NCI-H128 (cell line): ENCODE results near the gene CDH26.
"Not testable (repeated sequence)": the region's sequence is repeated elsewhere in the genome, so short reads cannot be mapped to it uniquely, and the experiment has no call there.

Experiments used
- DNase-seq: peaks from one replicate; lab custom pipeline; 2025; ENCODE audit not compliant: unreplicated experiment; lab: John Stamatoyannopoulos, UW

The CDH26 gene

DNA sequence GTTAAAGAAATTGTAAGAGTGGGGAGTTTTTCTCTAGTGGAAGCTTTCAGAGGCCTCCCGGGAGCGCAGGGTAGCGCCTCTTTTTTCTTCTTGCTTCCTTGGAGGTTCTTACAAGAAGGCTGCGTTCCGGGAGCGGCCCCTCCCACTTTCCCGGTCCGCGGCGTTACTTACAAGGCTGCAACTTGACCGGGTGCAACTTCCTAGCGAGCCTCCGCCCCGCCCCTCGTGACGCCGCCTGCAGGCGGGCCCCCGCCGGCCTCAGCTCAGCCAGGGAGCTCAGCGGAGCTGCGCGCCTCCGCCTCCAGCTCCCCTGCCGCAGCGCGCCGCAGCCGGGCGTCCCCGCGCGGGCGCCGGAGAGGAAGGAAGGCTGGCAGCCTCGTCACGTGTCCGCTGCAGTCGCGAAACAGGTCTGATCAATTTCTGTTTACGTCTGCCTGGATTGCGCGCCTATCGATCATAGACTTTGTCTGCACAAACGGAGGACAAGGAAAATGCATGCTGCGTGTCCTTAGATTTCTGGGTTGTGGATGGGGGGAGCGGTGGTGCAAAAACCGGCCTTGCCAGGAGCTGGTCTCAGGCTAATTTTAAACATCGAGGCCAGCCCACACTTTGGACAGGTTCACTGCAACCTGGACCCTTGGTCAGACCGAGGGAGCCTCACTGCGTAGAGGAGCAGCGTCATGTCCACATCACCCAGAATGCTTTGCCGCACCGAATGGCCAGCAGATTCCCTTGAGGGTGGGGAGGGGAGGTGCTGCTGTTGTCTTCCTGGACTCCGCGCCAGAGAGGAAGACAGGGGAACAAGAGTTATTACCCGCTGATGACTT is 17.9 kb upstream of the CDH26 start, which contains the start of the genes FAM217B and PPP1R3D:
Gene FAM217B (plus strand): TSS at position 261 of the 827 bp plus-strand sequence. CDS start 3,555 bp downstream, outside the sequence.
Gene PPP1R3D (minus strand): TSS at position 177 of the 827 bp plus-strand sequence. CDS start 374 bp downstream, outside the sequence.
- DNase-seq, result peak; percentile 72

DNA sequence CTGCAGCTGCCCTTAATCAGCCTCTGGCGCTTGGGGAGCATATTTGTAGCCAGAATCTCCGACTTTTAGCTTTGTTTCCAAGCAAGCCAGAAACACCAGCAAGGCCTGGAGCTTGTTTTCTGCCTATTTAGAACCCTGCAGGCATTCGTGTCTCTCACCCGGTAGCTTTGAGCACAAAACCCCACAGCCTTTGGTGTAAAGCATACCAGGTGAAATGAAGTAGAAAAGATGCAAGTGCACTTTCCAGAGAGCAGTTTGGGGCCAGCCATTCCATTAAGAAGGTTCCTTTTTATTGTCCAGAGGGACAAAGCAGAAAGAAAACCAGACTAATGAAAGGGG is 17.3 kb upstream of the CDH26 start:
- DNase-seq, result no peak

DNA sequence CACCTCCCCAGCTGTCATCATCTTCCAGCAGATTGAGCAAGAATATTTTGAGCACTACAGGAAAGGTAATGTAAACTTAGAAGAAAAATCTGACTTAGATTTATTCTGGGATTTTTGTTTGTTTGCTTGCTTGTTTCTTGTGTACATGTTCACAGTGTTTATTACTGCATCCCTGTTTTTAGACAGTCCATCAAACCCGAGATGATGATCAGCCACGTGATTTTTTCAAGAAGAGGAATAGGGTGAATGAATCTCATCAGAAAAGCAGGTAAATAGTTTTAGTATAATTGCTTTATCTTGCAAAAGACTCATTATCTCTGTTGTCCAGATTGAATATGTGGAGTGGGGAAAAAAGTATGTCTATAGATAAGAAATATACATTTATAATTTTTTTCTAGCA is 16.0 kb upstream of the CDH26 start:
- no peak for DNase-seq

DNA sequence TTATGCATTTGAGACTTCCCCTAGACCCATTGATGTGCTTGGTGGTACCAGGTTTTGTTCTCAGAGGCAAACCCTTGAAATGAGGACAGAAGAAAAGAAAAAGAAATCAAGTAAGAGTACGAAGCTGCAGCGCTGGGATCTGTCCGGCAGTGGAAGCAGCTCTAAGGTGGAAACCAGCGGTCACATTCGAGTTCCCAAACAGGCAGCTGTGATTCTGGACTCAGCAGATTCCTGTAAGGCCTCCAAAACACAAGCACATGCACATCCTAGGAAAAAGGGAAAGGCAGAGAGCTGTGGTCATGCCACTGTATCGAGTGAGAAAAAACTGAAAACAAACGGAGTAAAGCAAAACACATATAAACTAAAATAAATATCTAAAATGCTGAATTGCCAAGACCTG is 13.5 kb upstream of the CDH26 start:
- no peak for DNase-seq

DNA sequence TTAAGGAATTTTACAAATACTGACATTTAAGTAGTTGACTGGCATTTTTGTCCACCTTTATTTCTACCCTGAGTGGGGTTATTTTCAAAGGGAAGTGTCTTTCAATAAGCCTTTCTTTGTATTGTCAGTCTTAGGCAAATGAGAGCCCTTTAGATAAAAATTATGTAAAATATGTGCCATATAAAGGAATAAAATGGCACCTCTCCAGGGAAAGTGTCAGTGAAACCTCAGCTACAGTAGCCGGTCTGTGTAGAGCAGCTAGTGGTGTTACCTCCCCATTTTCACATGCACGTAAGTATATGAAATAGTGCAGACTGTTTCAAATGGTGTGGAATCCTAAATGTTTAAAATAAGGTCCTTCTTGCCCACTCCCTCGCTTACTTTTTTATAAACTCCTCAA is 13.0 kb upstream of the CDH26 start:
- DNase-seq, result no peak

DNA sequence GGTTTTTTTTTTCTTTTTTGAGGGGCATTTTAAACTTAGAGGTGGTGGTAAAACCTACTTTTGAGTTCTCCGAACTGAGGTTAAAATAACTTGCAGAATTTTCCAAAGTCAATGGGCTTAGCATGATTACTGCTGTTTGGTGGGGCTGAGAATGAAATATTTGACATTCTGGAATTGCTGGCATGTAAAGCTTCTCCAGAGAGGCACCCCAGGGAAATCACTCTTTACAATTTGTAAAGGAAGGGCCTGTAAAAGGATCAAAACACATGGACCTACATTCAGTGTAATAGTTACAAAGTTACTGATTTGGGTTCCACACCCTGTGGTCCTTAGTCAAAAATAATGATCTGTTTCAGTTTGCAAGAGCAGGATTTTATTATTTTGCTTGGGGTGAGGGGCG is 12.5 kb upstream of the CDH26 start:
- no peak for DNase-seq

DNA sequence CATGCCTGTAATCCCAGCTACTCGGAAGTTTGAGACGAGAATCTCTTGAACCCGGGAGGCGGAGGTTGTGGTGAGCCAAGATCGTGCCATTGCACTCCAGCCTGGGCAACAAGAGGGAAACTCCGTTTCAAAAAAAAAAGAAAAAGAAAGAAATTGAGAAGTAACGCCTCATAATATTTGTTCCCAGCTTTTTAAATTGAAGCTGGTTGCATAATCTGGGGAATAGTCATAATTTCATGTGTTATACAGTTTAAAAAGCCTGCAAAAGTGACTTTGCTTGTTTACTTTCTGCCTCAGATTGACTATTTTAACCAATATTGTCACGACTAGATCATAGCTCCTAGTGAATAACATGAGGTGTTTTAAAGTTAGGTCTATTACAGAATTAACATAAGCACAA is 10.8 kb upstream of the CDH26 start:
- no peak for DNase-seq

DNA sequence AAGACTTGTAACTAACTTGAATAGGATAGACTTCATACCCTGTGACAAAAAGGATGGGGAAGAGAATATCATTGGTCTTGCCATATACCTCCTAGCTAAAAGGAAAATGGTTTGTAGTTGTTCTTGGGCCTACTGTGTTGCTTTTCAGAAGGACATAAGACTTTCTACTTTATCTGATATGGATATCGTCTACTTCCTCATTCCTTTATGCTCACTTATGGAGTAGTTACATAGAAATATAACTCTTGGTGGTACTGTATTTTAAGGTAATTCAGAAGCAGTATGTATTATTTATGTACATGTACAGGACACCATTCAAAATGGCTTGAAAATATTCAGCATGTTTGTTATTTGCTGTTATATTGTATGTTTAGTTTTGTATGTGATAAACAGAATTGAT is 10.0 kb upstream of the CDH26 start:
- no peak for DNase-seq

DNA sequence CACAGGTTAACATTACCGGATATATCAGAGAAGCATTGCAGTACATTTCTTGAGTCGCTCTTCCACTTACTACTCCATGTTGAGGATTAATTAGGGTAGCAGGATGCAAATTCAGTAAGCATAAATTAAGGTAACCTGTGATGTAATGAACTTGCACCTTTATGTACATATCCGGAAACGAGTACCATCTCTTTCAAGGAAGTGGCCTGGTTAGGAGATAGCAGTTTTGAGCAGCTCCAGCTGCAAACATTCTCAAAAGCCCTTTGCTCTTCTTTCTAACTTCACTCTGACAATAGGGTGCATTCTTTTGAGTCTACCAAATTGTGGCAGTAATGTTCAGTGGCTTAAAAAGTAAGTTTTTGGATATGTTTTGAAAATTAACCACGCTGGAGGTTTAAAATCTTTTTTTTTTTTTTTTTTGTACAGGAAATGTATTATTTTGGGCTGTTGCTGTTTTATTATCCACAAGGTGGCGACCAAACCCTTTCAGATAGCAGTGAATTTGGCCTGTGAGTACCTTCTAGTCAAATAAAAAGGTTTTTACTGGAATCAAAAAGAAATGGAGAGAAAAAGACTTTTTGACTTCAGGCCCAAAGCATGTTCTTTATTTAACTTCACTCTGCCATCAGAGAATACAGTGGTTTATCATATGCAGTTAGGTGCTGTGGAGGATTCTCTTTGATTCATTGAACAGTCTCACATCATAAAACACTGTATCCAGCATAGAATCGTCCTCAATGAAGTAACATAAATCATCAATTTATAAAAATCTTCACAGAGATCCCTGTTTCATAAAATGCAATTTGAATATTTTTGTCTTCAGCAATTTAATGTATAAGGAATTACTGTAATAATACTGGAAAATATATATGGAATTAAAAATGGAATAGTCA is 9.1 kb upstream of the CDH26 start:
- no peak for DNase-seq

DNA sequence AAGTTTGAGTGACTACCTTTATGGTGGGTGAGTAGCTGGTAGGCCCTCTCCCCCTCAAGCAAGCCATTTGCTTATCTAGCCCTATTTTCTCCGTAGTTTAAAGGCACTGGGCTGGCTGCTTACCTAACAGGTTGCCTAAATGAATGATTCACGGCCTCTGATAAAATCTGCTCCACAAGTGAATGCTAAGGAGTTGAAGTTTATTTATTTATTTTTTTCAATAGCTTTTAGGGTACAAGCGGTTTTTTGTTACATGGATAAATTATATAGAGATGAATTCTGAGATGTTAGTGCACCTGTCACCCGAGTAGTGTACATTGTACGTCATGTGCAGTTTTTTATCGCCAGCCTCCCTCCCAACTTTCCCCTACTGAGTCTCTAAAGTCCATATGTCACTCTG is 8.3 kb upstream of the CDH26 start:
- DNase-seq, result no peak

DNA sequence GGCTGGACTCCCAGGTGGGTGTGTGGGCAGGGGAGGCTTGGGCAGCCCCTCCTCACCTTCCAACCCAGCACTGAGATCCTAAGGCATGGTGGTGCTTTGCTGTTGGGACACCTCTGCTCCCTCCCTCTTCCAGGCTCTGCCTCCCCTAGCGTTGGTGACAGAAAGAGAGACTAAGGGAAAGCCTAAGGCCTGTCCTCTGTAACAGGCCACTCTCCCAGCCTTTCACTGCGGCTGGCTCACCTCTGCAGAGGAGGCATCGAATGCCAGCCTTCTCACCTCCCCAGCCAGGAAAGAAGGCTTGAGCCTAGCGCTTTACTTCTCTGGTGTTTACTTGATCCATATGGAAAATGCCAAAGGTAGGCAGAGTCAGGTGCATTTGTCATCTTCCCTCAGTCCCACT is 3.5 kb upstream of the CDH26 start:
- DNase-seq, result no peak

DNA sequence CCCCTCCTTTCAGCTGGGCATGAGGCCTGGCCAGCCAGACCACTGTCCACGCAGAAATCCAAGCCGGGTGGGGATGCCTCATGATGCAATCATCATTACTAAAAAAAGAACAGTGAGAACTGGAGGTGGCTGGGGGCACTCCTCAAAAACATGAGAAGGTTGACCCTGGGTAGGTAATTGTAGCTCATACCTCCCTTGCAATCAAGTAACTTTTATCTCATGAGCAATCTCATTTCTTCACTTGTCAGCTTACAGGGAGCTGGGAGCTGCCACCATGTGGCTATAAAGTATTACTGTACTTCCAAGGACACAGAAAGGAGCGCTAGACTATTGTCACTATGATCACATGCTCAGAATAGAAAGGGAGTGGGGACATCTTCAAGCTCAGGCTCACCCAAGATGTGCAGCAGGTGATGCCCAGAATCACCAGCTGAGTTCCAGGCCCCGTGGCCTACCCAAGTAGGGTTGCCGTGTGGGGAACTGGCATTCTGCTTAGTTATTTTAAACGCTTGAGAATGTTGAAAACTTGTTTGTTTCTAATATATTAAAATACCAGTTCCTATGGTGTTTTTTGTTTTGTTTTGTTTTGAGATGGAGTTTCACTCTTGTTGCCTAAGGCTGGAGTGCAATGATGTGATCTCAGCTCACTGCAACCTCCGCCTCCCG is 3.0 kb upstream of the CDH26 start:
- DNase-seq, result no peak

DNA sequence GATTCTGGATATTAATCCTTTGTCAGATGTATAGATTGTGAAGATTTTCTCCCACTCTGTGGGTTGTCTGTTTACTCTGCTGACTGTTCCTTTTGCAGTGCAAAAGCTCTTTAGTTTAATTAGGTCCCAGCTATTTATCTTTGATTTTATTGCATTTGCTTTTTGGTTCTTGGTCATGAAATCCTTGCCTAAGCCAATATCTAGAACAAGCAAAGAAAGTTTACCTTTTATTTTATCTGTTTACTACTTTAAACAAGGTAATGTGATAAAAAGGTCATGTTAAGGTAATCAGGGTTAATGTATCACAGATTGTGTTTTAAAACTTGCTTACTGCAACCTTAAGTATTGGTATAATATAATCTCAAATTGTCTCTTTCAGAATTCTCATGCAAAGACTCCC is 655 bp upstream of the CDH26 start:
- not testable (repeated sequence) for DNase-seq

DNA sequence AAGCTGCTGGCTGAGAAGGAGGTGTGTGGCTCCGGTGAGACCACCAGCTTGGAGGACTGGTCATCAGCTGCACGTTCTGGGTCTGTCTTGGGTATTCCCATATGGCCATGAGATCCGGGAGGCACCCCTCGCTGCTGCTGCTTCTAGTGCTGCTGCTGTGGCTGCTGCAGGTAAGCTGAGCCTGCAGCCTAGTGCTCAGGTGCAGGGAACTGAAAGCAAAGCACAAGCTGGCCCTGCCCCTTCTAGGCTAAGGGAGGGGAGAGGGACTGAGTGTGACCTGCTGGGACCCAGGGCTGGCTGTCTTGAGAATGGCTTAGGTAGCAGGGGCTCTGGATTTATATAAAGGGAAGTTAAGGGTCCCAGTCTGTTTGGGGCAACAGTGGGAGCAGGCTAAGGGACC is 403 bp downstream of the CDH26 start:
- DNase-seq, result no peak

DNA sequence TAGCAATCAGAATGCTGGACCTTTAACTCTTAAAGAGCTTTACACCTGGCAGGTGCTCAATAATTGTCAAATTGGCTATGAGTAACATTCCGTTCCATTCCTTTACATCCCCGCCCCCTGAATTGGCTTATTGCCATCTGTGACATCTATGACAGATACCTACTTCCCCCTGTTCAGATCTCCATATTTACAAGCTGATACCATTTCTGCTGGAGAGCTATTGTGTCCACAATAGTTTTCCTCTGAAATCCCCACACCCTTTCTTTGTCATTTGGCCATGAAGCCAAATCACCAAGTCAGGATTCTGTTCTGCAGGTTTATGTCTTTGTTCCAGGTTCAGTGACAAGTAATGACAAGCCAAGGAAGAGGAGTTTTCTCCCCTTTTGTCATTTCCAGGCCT is 3.2 kb downstream of the CDH26 start:
- DNase-seq, result no peak

DNA sequence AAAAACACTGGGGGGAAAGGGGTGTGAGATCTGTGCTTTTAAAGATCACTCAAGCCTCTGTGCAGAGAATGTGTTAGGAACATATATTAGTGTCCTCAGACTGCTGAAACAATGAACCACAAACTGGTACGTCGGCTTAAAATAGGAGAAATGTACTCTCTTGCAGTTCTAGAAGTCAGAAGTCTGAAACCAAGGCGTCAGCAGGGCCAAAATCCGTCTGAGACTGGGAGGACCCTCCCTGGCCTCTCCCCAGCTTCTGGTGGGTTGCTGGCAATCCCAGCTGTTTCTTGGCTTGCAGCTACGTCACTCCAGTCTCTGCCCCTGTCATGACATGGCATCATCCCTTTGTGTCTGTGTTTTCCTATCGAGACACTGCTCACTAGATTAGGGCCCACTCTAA is 3.9 kb downstream of the CDH26 start:
- DNase-seq, result no peak

DNA sequence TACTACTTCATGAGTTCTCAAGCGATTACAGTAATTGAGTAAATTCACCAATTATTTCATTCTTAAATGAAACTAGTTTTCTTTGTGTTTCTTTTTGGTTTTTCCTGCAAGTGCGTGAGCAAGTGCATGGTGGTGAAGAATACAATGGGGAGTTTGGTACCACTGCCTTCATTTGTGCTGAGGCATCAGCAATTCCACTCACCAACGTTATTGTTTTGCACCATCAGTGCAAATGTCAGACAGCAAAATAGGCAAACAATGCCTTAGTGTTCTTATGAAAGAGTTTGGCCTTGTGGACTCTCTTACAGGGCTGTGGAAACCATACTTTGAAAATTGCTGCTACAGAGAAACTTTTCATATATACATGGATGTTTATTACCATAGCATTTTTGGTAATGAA is 8.2 kb downstream of the CDH26 start:
- DNase-seq, result no peak

DNA sequence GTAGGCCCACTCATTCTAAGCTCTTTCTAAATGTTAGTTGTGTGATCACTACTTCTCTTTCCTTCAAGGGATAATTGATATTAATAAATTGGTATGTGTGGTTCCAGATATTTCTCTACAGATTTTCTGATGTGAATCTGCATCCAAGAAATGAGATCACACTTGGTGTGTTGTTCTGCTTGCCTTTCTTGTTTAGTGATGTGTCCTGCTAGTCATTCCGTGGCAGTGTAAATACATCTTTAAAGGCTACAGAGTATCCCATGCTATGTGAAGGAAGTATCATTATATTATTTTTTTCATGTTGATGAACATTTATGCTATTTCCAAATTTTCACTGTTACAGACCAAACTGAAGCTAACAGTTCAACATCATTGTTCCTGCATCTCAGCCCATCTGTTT is 13.2 kb downstream of the CDH26 start:
- DNase-seq, result no peak

DNA sequence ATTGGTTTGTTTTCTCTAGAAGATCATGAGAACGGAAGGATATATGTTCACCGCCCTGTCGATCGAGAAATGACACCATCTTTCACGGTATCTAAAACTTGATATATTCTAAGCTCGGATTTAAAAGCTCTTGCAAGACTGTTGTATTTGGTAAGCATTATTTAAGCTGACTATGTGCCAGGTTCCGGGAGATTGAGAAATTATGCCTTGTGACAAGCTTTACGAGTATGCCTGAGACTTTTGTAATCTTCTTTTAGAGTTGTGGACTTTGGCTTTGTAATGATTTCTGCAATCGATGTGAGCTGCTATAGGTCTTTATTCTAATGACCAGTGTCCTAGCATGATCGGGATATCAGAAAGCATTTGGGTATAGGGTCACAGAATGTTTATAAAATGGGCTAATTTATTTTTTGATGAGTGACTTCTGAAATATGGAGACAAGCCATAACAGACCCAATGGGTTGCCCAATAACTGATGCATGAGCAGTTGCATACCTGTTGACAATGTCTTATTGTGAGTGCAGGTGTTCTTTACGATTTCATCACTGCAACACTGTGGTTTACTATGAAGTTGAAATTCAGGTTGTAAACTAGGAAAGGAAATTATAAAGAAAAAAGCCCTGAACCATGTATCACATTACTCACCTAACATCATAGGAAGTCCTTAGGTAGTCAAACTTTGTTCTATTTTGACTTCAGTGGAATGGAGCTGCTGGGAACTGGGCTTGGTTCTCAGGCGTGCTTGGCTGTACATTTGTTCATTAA is 14.0 kb downstream of the CDH26 start:
- DNase-seq, result no peak

DNA sequence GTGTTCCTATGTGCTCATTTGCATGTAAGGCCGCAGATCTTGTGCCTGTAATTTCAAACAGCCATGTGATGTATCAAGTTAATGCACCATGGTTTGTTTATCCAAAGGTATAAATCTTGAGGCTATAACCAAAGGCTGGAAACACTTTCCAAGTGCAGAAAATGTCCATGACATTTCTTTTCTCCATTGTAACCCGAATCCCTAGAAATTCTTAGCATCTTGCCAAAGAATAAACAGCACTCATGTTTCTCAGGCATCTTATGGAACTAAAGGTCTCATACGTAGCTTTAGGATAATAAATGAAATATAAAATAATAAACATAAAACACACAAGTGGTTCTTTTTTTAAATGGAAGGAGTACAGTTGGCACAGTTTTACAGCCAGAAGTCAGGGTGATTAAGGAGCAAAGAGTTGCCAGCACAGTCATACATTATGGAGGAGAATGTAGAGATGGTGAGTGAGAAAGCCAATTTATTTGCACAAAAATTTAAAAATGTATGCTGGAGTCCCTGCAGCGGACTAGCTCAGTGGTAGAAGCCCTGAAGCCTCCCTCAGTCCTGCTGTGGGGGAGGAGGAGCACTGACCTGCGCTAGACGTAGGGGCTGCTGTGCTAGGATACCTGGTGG is 18.0 kb downstream of the CDH26 start:
- no peak for DNase-seq
